Activated T-helper 9 cell treated with anti-CD3 and anti-CD28 coated beads, Interleukin-2, amount 50 U/mL, for 16 hours (primary cell): ENCODE data around the gene INTS1.
"Not testable (repeated sequence)": the region's sequence is repeated elsewhere in the genome, so short reads cannot be mapped to it uniquely, and the experiment has no call there.

ENCODE experiments used
- DNase-seq: peaks from one replicate; pipeline ENCODE4 v3.0.0-alpha.2; 2020; ENCODE audit warnings: low read depth

Gene INTS1

DNA sequence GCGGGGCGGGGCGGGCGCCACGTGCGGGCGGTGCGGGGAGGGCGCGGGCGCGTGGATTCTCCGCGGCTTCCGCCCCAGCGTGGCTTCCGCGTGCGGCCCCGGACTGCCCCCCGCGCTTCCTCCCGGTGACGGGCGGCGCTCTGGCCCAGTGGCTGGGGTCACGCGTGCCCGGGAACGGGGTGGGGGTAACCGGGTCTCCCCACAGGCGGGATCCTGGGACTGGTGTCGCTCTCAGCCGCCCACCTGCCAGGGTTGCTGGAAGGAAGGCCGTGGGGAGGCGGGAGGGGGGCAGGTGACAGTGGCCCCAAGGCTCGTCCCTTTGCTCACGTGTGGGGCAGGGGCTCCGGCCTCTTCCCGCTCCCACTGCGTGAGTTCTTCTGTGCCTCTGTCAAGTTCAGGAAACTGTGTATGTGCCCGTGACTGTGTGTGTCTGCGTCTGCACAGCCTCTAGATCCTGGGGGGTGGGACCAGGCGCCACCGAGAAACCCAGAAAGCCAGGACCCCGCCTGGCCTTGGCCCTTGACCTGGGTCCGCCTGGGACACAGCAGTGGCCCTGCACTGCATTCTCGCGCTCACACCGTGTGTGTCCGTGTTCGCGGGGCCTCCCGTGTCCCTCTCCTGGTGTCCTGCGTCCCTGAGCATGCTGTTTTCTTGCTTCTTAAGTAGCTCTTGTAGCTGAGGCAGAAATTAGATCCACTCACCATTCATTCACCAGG is 27.2 kb upstream of the INTS1 start:
- DNase-seq = peak; percentile 34

DNA sequence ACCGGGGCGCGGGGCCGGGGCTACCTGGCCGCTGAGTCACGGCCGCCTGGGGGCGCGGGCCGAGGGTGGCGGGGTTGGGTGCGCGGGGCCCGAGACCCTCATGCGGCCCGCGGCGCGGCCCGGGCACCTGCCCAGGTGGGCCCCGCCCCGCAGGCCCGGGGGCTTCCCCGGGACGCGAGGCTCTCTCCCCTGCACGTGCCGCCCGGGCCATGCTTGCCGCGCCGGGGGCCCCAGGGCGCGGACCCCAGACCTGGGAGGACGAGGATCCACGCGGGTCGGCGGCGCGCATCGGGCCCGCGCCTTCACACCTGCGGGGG is 26.7 kb upstream of the INTS1 start:
- DNase-seq = no peak

DNA sequence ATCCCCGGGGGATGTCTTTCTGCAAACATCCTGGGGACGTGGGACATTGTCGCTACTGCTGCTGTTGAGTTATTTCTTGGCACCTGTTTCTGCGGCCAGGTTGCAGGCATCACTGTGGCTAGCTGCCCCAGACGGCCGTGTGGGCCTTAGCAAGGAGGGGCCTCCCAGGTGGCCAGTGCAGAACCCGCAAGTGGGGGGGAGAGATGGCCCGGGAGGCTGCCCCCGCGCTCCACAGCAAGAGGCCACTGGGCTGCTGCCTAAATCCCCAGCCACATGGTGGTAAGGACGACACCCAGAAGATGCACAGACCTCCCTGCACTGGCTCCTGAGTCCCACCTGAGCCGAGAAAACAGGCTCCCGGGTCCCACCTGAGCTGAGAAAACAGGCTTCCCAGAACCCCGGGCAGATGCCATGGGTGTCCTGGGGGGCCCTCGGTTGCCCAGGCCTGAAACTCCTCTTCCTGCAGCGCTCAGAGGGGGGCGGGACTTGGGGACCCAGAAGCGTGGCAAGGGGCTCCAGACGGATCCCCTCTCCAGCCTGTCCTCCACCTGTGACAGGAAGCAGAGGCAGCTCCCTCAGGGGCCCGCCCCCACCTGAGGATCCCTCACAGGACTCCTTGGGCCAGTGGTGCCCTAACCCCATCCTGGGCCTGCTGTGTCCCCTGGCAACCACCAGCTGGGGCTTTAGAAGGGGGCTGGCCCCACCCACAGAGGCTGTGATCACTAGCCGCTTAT is 25.4 kb upstream of the INTS1 start:
- no peak for DNase-seq

DNA sequence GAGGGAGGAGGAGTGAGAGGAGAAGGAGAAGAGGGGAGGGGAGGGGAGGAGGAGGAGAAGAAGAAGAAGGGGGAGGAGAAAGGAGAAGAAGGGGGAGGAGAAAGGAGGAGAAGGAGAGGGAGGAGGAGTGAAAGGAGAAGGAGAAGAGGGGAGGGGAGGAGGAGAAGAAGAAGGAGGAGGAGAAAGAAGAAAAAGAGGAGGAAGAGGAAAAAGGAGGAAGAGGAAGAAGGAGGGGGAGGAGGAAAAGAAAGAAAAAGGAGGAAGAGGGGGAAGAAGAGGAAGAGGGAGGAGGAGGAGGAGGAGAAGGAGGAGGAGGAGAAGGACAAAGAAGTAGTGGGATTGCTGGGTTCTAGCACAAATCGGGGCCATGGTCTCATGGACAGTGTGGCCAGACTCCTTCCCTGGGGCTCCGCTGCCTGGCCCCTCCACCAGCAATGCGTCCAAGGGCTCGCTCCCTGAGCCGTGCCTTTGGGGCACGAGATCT is 22.1 kb upstream of the INTS1 start:
- no peak for DNase-seq

DNA sequence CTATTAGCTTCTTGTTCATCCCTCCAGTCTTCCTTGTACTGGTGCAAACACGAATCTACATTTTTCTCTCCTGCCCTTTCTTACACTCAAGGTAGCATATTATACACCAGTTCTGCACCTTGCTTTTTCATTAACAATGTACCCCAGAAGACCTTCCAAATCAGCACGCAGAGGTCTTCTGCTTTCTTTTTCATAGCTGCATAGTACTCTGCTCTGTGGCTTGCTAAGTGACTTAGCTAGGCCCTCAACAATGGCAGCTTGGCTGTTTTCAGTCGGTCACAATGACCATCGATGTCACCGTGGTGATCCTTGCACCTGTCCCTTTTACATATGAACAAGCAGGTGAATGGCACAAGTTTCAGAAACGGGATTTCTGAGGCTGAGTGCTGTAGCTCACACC is 21.2 kb upstream of the INTS1 start:
- DNase-seq = no peak

DNA sequence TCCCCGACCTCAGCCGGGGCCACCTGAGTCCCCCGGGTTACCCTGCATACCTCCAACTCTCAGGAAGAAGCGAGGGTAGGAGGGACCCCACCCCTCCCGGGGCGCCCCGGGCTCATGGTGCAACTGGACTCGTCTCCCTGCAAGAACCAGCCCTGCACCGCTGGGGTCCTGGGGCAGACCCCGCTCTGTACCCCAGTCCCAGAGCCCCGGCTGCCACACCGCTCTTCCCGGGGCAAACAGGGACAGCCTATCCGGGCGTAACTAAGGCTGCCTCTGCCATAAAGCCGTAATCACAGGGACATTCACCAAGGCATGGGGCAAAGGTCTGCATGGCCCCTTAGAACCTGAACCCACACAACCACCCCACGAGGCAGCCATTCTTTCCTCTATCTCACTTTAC is 19.7 kb upstream of the INTS1 start:
- DNase-seq = no peak

DNA sequence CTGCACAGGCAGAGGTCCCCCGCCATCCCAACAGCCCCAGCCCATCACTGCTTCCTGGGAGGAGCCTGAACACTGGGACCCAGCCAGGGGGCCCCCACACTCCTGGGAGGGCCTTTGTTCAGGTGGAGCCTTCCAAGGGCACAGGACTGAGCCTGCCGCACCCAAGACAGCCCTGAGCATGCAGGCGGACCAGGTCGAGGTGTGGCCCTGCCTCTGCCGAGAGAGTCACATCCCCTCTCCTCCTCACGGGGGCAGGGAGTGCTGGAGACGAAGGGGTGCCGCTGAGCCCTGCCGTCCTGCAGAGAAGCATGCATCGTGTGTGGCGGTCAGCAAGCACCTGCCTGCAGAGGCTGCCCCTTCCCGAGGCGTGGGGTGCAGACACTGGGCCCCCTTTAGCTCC is 19.0 kb upstream of the INTS1 start:
- DNase-seq = no peak

DNA sequence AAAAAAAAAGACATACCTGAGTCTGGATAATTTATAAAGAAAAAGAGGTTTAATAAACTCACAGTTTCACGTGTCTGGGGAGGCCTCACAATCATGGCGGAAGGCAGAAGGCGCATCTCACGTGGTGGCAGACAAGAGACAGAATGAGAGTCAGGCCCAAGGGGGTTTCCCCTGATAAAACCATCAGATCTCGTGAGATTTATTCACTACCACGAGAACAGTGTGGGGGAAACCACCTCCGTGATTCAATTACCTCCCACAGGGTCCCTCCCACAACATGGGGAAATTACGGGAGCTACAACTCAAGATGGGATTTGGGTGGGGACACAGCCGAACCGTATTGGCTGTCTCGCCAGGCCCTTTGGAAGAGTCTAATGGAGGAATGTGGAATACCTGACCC is 17.3 kb upstream of the INTS1 start:
- no peak for DNase-seq

DNA sequence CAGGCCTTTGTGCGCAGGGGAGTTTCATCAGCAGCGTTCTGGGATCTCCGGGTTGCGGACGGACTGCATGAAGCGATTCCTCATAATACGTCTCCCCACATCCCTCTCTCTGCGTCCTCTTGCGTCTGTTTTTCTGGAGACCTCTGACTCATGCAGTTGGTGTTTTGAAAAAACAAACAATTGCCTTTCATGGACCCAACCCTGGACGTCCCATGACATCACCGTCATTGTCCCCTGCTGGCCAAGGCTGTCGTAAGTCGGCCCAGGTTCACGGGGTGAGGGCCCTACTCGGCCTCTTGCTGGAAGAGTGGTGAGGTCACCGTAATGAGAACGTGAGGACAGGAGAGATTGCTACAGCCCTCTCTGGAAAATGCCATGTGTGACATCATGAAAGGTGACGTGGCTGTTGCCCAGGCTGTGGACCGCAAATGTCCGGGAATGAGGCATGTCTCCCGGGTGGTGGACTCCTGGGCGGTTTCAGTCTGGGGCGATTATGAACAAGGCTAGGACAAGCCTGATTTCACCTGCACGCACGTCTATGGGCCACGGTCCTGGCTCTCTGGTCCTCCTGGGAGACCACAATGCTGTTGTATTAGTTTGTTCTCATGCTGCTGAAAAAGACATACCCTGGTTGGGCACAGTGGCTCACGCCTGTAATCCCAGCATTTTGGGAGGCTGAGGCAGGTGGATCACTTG is 16.5 kb upstream of the INTS1 start:
- DNase-seq = no peak

DNA sequence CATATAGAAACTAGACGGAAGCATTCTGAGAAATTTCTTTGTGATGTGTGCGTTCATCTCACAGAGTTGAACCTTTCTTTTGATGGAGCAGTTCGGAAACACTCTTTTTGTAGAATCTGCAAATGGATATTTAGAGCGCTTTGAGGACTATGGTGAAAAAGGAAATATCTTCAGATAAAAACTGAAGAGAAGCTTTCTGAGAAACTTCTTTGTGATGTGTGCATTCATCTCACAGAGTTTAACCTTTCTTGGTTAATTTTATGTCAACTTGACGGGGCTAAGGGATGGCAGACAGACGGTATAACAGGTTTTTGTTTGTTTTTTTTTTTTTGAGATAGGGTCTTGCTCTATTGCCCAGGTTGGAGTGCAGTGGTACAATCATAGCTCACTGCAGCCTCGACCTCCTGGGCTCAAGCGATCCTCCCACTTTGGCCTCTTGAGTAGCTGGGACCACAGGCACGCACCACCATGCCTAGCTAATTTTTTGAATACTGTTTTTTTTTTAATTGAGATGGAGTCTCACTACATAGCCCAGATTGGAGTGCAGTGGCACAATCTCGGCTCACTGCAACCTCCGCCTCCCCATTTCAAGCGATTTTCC is 15.2 kb upstream of the INTS1 start:
- not testable (repeated sequence) for DNase-seq

DNA sequence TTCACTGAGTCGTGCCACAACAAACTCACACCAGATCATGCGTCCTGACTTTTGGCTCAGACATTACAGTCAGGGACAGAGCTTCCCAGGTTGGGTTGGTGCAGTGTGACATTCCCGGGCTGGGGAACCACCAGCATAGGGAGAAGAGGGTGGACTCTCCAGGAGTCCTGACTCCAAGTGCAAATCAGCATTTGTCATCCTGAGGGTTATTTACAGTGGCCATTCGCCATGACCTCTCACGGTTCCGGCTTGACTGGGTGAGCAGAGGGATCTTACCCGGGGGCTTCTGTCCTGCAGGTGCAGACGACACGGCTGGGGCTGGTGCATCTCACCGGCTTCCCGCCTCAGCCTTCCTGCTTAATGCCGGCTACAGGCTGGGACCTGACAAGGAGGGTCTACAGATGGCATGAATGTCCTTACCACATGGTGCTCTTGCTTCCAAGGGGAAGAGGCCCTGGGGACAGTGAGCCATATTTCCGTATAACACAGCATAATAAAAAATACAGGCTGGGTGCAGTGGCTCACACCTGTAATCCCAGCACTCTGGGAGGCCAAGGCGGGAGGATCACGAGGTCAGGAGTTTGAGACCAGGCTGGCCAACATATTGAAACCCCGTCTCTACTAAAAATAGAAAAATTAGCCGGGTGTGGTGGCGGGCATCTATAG is 12.5 kb upstream of the INTS1 start:
- DNase-seq = no peak

DNA sequence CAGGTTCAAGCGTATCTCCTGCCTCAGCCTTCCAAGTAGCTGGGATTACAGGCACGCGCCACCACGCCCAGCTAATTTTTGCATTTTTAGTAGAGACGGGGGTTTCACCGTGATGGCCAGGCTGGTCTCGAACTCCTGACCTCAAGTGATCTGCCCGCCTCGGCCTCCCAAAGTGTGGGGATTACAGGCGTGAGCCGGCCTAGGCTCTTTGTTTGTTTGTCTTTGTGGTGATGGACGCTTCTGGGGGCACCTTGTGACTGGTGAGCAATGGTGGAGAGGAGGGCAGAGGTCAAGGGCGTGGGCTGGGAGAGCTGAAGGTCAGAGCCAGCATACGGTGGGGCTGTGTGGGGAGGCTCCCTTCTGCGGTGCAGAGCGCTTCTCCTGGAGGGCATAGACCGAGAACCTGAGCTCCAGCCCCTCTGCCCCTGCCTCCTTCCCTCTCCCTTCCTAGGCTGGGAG is 11.3 kb upstream of the INTS1 start:
- DNase-seq = not testable (repeated sequence)

DNA sequence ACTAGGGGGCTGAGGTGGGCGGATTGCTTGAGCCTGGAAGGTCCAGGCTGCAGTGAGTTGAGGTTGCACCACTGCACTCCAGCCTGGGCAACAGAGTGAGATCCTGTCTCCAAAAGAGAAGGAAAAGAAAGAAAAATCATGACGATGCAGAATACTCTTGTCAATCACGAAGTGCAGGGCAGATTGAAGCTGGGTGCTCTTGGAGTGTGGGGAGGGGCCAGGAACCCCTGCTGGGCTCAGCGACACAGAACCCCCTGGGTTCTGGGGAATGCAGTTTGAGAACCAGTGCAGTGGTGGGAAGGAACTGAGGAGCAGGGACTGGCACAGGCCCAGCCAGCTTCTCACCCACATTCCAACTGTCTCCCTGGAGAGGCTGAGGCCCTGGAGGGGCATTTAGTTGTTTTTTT is 10.8 kb upstream of the INTS1 start:
- no peak for DNase-seq

DNA sequence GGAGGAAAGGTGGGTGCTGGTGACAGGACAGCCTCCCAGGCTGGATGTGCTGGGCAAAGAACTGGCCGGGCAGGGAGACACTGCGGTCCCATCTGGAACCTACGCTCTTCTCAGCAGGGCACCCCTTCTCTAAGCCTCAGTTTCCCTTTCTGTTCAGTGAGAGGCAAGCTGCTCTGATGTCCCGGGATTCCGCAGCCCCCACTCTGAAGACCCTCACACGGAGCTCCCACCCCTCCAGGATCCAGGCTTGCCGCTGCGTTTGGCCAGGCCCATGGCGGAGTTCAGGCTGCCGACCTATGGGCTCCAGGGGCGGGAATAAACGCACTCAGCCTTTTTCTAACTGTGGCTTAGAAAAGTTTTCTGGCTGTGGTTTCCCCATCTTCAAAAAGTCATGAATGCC is 10.2 kb upstream of the INTS1 start:
- DNase-seq = no peak

DNA sequence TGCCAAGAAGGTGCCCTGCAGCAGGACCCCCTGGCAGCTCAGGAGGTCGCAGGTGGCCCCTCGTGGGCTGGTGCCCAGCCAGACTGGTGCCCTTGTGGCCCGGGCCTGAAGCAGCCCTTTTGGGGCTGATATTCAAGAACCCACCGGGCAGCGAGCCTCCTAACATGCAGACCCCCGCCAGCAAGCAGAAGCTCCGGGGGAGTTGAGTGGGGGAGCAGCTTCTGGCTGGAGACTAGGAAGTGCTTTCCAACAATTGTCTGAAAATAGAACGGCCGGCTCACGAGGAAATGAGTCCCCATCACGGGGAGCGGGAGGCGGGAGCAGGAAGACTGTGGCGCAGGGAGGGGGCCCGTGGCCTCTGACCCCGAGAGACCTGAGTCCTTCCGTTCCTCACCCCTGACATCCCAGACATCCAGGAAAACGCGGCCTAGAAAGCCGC is 9.5 kb upstream of the INTS1 start:
- DNase-seq = no peak

DNA sequence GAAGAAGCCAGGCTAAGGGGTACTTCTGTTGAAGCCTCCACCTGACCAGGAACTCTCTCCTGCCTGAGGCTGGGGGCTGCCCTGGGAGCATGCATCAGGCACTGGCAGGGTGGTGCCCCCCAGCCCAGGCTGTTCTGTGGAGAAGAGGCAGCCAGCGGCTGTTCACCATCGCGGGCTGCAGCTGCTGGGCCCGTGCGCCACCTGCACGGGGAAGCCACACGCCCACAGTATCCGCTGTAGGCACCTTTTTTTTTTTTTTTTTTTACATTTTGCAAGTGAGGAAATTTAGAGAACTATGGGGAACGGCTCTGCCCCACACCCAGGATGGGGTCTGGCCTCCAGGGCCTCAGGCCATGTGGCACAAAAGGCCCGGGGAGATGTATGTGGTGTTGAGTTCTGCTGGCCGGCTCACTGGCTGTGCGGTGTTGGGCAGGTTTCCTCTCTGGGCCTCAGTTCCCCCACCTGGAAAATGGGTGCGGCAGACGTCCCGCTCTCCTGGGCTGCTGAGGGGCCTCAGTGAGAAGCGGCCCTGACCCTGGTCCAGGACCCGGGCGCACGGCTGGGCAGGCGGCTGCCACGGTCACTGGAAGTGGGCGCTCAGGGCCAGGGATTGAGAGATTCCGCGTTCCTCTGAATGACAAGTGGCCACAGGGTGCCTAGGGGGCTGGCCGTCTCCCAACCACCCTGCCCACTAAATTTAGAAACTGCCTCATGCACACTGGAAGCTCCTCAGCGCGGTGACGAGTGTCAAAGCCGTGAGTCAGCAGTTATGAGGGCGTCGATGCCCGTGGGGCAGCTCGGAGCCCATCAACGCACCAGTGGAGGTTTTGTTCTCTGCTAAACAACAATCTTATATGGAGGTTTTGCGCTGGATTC is 8.8 kb upstream of the INTS1 start:
- no peak for DNase-seq

DNA sequence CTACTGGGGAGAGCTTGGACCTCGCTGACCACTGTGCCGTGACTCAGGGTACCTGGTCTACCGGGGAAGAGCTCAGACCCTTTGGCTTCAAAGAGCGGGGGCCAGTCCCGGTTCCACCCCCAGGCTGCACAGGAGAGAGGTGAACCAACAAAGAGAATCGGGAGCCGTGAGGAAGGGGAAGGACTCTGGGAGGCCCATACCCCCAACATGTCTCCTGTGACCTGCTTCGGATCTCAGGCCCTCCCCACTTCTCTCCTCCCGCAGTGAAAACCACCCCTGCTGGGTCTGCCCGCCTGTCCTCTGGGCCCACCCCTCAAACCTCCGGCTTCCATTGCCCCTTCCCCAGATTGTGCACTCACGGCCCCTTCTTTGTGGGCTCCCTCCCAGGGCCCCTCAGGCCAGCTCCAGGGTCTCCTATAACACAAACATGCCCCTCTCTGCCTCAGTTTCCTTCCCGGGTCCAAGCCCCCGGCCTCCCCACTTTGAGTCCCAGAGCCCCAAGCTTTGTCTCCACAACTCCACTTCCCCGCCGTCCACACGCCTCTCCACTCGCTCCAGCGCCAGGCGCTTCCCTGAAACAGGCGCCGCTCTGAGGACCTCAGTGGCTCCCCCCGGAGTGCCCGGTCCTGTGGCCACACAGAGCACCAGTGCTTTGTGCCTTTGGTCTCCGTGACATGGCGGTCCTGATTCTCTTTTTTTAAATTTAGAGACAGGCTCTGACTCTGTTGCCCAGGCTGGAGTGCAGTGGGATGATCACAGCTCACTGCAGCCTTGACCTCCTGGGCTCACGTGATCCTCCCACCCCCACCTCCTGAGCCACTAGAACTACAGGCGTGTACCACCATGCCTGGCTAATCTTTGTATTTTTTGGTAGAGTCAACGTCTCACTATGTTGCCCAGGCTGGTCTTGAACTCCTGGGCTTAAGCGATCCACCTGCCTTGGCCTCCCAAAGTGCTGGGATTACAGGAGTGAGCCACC is 7.5 kb upstream of the INTS1 start:
- no peak for DNase-seq

DNA sequence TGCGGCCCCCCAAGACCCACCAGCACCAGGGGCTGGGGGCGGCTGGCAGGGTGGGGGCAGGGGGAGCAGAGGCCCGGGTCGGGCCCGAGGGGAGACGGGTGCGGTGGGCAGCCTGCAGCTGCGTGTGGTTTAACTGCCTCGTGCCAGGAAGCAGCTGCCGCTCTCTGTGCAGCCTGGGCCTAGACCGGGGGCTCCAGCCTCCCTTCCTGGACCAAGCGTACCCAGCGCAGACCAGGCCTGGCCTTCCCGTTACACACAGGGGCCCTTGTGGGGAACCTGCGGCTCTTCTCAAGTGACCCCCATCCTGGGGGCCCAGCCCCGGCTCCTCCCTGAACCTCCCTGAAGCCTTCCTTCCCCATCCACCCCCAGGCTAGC is 6.6 kb upstream of the INTS1 start:
- no peak for DNase-seq

DNA sequence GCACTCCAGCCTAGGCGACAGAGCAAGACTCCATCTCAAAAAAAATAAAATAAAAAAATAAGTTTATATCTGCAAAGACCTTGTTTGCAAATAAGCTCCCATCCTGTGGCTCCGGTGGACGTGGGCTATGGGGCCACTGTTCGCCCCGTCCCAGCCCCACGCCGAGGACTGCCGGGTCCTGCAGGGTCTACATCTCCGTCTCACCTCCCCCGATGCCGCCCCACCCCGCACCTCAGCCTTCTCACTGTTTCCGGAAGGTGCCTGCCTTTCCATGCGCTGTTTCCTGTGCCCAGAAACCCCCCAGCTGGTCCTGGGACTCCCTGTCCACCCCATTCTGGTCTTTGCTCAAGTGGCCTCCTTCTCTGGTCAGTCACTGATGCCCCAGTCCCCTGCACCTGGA is 5.0 kb upstream of the INTS1 start:
- no peak for DNase-seq

DNA sequence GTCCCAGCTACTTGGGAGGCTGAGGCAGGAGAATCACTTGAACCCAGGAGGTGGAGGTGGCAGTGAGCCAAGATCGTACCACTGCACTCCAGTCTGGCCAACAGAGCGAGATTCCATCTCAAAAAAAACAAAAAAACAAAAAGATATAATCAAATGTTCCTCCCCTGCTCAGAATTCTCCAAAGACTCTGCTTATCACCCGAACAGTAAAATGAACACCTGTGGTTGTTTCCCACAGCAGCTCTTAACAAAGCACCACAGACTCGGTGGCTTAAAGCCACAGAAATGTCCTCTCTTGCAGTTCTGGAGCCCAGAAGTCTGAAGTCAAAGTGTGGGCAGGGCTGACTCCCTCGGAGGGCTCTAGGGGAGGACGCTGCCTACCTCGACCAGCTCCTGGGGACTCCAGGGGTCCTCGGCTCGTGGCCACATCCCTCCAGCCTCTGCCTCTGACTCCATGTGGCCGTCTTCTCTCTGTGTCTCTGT is 4.1 kb upstream of the INTS1 start:
- no peak for DNase-seq
